Right cardiac atrium (tissue), 5 donors: ENCODE measurements around the gene ABCF2. TPM values are rescaled to one million over a fixed set of nuclear protein-coding genes. Genes with fewer than 3 reads are reported as not detected.

Experiments
- ATAC-seq, 2 donors: fragments of 200-7000 bp; cut with Tn5 transposase; one replicate each; pipeline versions ENCODE4 v1.8.0 to v1.9.1; 2020; ENCODE audit warnings: moderate library complexity in 2 of 2, mild to moderate bottlenecking in 1 of 2
- DNase-seq, 3 donors: peaks; one replicate each; pipeline ENCODE4 v3.0.0-alpha.2; 2020
- H3K27ac ChIP-seq: one replicate; pipeline ENCODE4 v1.5.1; 2013; ENCODE audit warnings: mild to moderate bottlenecking, low read length, control low read depth, moderate library complexity
- H3K27me3 ChIP-seq: one replicate; pipeline ENCODE4 v1.6.1; 2013; ENCODE audit not compliant: control insufficient read depth, insufficient read depth
- H3K4me1 ChIP-seq: one replicate; pipeline ENCODE4 v1.6.1; 2013; ENCODE audit warnings: low read length; ENCODE audit not compliant: control insufficient read depth, insufficient read depth
- H3K4me3 ChIP-seq: one replicate; pipeline ENCODE4 v1.5.1; 2013; ENCODE audit warnings: low read length, control low read depth
- H3K9me3 ChIP-seq: one replicate; pipeline ENCODE4 v1.6.1; 2013; ENCODE audit warnings: low read length; ENCODE audit not compliant: control insufficient read depth
- WGBS: extraction: QIAGEN DNeasy Blood & Tissue Kit; methylation state at CpG from one replicate; pipeline ENCODE4 v1.1.7; 2013; 5-methylcytosine and 5-hydroxymethylcytosine counted together
- intact Hi-C, 4 donors: fragments of 100-400 bp; cut with DNase I; formaldehyde crosslinking; loops; one replicate each; pipeline versions ENCODE4 v1.11.0 to v1.14.0; 2022 to 2023
- polyA plus RNA-seq: library from polyadenylated mRNA; stranded (reverse); fragments of 200-250 nt; gene quantifications from one replicate; pipeline ENCODE4 v1.2.3, GENCODE V29; 2013
- total RNA-seq, 4 donors: library from RNA; stranded (reverse); fragmentation: NEBNext Ultra II Directional; extraction: Animal tissue kit (Norgen Biotek cat#: 25700); gene quantifications; one replicate each; pipeline ENCODE4 v1.2.1, GENCODE V29; 2021
- donor health status: healthy with polysubstance abuse.
- donor health status: DM: no; HTN: yes; CAD: no.
- donor health status: DM: no; HTN: no; CAD: no.
- donor health status: DM: no; HTN: yes; CAD: no; lungs with severe emphysema.
- donor health status: DM: yes; HTN: yes; CAD: no.

The ABCF2 gene
- total and polyA plus RNA-seq, 5 donors, result 17.8 to 34.5 (median 25.6) TPM

- no peak for DNase-seq
- intact Hi-C loops, result loop anchor here in 2 of 4 donors (5.0 kb wide), 1 partner anchor 56 kb away; no protein-coding TSS in a partner anchor
- peaks cover 13% of the 10 kb centered on the region for H3K4me1 ChIP-seq
- WGBS, result 36% methylated on average over 13 of the region's 13 CpGs
- H3K4me3 ChIP-seq, result no peak overlapping the region
- H3K27me3 ChIP-seq, result no peaks in the 10 kb centered on the region
- no peaks in the 10 kb centered on the region for H3K9me3 ChIP-seq
- ATAC-seq, result no peak
- H3K27ac ChIP-seq, result peak overlapping the region; percentile 84
Observed at GRCh38 chr7:151246102-151246850, 19.3 kb upstream of the ABCF2 start.

- Histone ChIP-seq H3K4me1 (peaks cover 10% of the 10 kb centered on the region), H3K9me3 (no peaks in the 10 kb centered on the region), H3K4me3 (peak overlapping the region; percentile 29), H3K27ac (peak overlapping the region; percentile 19), H3K27me3 (no peaks in the 10 kb centered on the region)
- intact Hi-C loops, result loop anchor here in 2 of 4 donors (5.0 kb wide), 1 partner anchor 57 kb away; no protein-coding TSS in a partner anchor
- DNase-seq, result peak in 2 of 3 donors; percentile 85 to 87
- WGBS, result 4% methylated on average over 60 of the region's 60 CpGs
- peak; percentile 3 to 5 for ATAC-seq
Observed at GRCh38 chr7:151245360-151246101, 18.5 kb upstream of the ABCF2 start.

- peaks cover 6% of the 10 kb centered on the region for H3K4me1 ChIP-seq
- H3K4me3 ChIP-seq, result peak overlapping the region; percentile 29
- intact Hi-C loops, result loop anchor here (5.0 kb wide), 1 partner anchor 57 kb away; no protein-coding TSS in a partner anchor
- 17% methylated on average over 15 of the region's 15 CpGs for WGBS
- ATAC-seq (no peak), DNase-seq (no peak)
- no peak overlapping the region for H3K27ac ChIP-seq
- no peaks in the 10 kb centered on the region for H3K9me3 ChIP-seq
- no peaks in the 10 kb centered on the region for H3K27me3 ChIP-seq
Observed at GRCh38 chr7:151244841-151245346, 17.9 kb upstream of the ABCF2 start.

- H3K4me1 ChIP-seq, result peaks cover 6% of the 10 kb centered on the region
- no peaks in the 10 kb centered on the region for H3K27me3 ChIP-seq
- ATAC-seq (no peak), DNase-seq (peak in 1 of 3 donors; percentile 73)
- no peaks in the 10 kb centered on the region for H3K9me3 ChIP-seq
- WGBS, result 24% methylated on average over 10 of the region's 10 CpGs
- no peak overlapping the region for H3K27ac ChIP-seq
- intact Hi-C loops, result loop anchor here in 2 of 4 donors (5.0 kb wide), 1 partner anchor 58 kb away; no protein-coding TSS in a partner anchor
- no peak overlapping the region for H3K4me3 ChIP-seq
Observed at GRCh38 chr7:151244196-151244840, 17.3 kb upstream of the ABCF2 start.

- intact Hi-C loops, result loop anchor here in 2 of 4 donors (5.0 kb wide), 1 partner anchor 59 kb away; no protein-coding TSS in a partner anchor
- peaks cover 6% of the 10 kb centered on the region for H3K4me1 ChIP-seq
Observed at GRCh38 chr7:151243408-151244195, 16.6 kb upstream of the ABCF2 start.

GRCh38 chr7:151243045-151243349 lies 16.0 kb upstream of the ABCF2 start:
- intact Hi-C loops, result loop anchor here in 2 of 4 donors (5.0 kb wide), 1 partner anchor 59 kb away; no protein-coding TSS in a partner anchor
- WGBS, result 49% methylated on average over 2 of the region's 2 CpGs
- H3K4me1 ChIP-seq, result peaks cover 6% of the 10 kb centered on the region
- H3K4me3 ChIP-seq, result no peak overlapping the region
- H3K9me3 ChIP-seq, result no peaks in the 10 kb centered on the region
- H3K27me3 ChIP-seq, result no peaks in the 10 kb centered on the region
- no peak overlapping the region for H3K27ac ChIP-seq
- ATAC-seq, result no peak
- DNase-seq, result no peak

More at GRCh38 chr7:151243408-151244195, 16.6 kb upstream of the ABCF2 start:
- H3K4me3 ChIP-seq, result no peak overlapping the region
- H3K27me3 ChIP-seq, result no peaks in the 10 kb centered on the region
- no peak overlapping the region for H3K27ac ChIP-seq
- WGBS, result 49% methylated on average over 17 of the region's 17 CpGs
- DNase-seq (no peak), ATAC-seq (no peak)
- no peaks in the 10 kb centered on the region for H3K9me3 ChIP-seq

GRCh38 chr7:151242159-151243044 lies 15.4 kb upstream of the ABCF2 start:
- H3K4me1 ChIP-seq, result peaks cover 6% of the 10 kb centered on the region
- intact Hi-C loops, result loop anchor here in 2 of 4 donors (5.0 kb wide), 1 partner anchor 60 kb away; no protein-coding TSS in a partner anchor
- ATAC-seq (no peak), DNase-seq (no peak)
- no peaks in the 10 kb centered on the region for H3K27me3 ChIP-seq
- WGBS, result 54% methylated on average over 20 of the region's 20 CpGs
- no peaks in the 10 kb centered on the region for H3K9me3 ChIP-seq
- no peak overlapping the region for H3K4me3 ChIP-seq
- no peak overlapping the region for H3K27ac ChIP-seq

GRCh38 chr7:151241755-151242096 lies 14.7 kb upstream of the ABCF2 start:
- H3K27ac ChIP-seq, result no peak overlapping the region
- intact Hi-C loops, result loop anchor here in 2 of 4 donors (5.0 kb wide), 1 partner anchor 61 kb away; no protein-coding TSS in a partner anchor
- WGBS, result 85% methylated on average over 9 of the region's 9 CpGs
- ATAC-seq, result no peak
- no peak overlapping the region for H3K4me3 ChIP-seq
- H3K9me3 ChIP-seq, result no peaks in the 10 kb centered on the region
- H3K4me1 ChIP-seq, result peaks cover 6% of the 10 kb centered on the region
- H3K27me3 ChIP-seq, result no peaks in the 10 kb centered on the region
- peak in 1 of 3 donors; percentile 56 for DNase-seq

- H3K27me3 ChIP-seq, result no peaks in the 10 kb centered on the region
- no peak for DNase-seq
- no peak for ATAC-seq
- H3K27ac ChIP-seq, result peak overlapping the region; percentile 19
- intact Hi-C loops, result loop anchor here in 2 of 4 donors (5.0 kb wide), 1 partner anchor 61 kb away; no protein-coding TSS in a partner anchor
- H3K4me1 ChIP-seq, result peaks cover 1% of the 10 kb centered on the region
- 81% methylated on average over 7 of the region's 7 CpGs for WGBS
- no peaks in the 10 kb centered on the region for H3K9me3 ChIP-seq
- H3K4me3 ChIP-seq, result no peak overlapping the region
Observed at GRCh38 chr7:151240942-151241754, 14.1 kb upstream of the ABCF2 start.
